Mesendoderm (in vitro differentiated cells): ENCODE results near the gene CUL4A. TPM values are rescaled to one million over a fixed set of nuclear protein-coding genes. Genes with fewer than 3 reads are reported as not detected.

ENCODE experiments used
- small RNA-seq: library from polyadenylated mRNA; stranded (forward); fragments of <200 nt; extraction: miRNeasy Mini kit (QIAGEN cat#:217004); gene quantifications from one replicate; pipeline ENCODE3, GENCODE V24; 2013; ENCODE audit not compliant: insufficient read depth

Gene CUL4A

Small RNA genes within 50 kb of the gene (small RNA-seq; reads per million reads assigned to genes)
- gene AL137002.1 = not detected
- not detected for gene MIR8075
